GM19372 (cell line): ENCODE data around the gene ARL15.
A peak's percentile ranks its signal among the peaks of the same experiment; 100 is the strongest.
"Not testable (repeated sequence)": the region's sequence is repeated elsewhere in the genome, so short reads cannot be mapped to it uniquely, and the experiment has no call there.

Experiments
- ATAC-seq: cut with Tn5 transposase; IDR thresholded peaks from one replicate; pipeline ENCODE4 v1.9.1; 2021; ENCODE audit warnings: mild to moderate bottlenecking, low read depth, moderate library complexity; ENCODE audit not compliant: unreplicated experiment

ARL15 gene

DNA sequence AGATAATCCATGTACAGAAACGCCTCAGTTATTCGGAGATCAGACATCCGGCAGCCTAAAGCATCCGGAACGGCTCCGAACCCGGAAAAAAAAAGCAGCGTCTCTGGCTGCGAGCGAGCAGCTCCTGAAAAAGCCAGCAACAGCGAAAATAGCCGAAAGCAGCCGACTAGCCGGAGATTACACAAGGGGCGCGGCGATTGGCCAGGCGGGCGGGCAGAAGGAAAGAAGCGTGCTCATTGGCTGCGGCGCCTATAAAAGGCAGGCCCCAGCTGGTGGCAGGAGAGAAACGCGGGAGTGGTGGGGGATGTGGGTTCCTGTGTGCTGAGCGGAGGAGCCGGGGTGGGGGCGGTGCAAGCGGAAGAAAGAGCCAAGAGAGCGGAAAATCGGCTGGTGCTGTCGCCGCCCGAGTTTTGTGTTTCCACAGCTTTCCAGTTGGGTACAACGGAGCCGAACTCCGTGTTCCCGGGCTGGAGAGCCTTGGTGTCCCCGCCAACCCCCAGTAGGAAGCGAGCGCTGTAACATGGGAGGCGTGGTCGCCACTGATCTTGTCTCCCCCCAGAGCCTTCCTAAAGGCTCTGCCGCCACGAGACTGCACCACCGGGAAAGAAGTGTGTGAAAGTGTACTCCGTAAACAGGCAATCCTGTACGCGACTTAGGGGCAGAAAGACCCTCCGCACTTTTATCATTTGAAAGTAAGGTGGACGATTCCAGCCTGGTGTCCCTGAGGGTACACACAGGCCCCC, at the start of gene ARL15:
TSS of gene ARL15 (minus strand) at position 141 of the 743 bp plus-strand sequence.
- ATAC-seq = peak; percentile 91

DNA sequence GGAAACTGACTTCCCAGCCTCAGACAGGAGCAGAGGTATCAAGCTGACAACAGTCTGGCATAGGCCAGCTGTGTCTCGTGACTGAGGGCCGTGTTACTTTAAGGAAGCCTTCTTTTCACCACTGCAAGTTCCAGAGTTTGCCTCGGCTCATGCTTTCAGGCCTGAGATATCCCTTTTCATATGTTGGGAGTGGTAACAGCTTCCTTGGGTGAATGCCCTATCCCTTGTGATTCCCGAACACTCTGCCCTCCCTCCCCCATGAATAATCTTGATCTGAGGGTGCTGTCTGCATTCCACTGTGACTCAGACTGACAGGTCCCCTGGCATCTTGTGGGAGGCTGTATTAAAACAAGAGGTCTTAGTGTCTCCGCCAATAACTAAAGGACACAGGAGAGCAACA, 49.7 kb upstream of the ARL15 start:
- ATAC-seq = no peak

DNA sequence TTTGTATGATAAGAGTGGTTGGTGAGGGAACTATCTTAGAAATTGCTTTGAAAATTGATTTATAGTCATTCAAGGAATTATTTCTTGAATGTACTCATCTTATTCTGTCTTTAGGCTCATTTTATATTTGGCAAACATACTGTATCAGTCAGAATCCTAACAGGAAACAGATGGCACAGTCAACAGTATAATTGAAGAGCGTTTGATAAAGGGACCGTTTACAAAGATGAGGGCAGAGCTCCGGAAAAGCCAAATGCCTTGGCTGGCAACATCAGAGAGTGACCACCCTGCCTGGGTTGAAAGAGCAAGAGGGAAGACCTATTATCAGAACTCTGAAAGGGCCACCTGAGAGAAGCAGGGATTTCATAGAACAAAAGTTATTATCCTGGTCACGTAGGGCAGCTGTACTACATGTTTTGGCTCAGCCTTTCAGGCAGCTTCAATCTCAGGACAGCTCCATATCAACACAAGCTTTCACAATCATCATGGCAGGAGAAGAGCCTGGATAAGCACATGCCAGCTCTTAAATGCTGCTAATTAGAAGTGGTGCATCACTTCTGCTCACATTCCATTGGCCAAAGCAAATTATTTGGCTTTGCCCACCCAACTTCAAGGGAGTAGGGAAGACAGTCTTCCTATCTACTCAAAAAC, 47.2 kb upstream of the ARL15 start:
- ATAC-seq = no peak

GRCh38 chr5:54353933-54354564, 43.7 kb upstream of the ARL15 start:
- ATAC-seq = not testable (repeated sequence)

DNA sequence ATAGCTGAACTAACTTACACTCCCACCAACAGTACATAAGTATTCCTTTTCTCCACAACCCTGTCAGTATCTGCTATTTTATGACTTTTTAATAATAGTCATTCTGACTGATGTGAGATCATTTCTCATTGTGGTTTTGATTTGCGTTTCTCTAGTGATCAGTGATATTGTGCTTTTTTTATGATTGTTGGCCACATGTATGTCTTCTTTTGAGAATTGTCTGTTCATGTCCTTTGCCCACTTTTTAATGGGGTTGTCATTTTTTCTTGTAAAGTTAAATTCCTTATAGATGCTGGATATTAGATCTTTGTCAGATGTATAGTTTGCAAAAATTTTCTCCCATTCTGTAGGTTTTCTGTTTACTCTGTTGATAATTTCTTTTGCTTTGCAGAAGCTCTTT, 42.2 kb upstream of the ARL15 start:
- not testable (repeated sequence) for ATAC-seq

DNA sequence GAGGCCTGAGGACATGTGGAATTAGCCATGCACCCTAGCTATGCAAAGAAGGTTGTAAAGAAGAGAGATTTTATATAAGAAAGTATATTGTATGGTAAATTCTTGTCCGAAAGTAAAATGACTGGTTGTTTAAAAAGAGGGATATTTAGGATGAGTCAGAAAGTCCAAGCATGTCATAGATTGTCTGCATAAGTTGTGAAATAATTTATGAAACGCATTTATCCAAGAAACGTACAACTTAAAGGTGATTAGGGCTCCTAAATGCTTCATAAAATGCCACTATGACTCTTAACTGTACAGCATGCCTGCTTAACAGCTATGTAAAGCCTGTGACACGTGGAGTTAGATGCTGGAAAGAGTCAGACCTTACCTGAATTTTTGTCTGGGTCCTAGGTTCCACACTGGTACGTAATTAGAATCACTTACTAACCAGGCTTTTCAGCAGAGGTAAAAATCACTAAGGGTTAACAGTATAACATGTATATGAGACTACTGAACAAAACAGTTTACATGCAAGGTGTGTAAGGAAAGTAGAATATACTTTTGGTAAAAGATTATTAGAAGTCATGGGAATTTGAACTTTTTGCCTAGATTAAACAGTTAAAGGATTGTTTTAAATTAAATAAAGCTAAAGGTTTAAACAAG, 37.0 kb upstream of the ARL15 start:
- no peak for ATAC-seq

GRCh38 chr5:54344653-54345052, 34.3 kb upstream of the ARL15 start:
- ATAC-seq = no peak

DNA sequence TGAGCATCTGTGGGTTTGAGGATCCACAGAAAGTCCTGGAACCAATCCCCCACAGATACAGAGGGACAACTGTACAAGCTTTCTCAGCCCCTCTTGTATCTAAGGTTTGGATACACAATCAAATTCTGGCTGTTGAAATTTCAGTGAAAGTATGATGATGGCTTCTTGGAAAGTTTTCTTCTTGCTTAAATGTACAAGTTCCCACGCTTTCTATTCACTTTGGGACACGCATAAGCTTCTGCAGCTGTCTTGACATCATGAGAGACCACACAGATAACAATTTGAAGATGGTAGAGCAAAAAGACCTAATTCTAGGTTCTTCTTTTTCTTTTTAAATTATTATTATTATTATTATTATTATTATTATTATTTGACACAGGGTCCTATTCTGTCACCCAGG, 31.6 kb upstream of the ARL15 start:
- no peak for ATAC-seq

DNA sequence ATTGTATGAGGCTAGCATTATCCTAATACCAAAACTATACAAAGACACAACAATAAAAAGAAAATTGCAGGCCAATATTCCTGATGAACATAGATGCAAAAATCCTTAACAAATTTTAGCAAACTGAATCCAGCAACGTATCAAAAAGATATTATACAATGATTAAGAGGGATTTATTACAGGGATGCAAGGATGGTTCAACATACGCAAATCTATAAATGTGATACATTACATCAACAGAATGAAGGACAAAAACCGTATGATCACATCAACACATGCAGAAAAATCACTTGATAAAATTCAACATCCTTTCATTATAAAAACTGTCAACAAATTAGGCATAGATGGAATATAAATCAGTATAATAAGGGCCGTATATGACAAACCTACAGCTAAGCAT, 27.1 kb upstream of the ARL15 start:
- ATAC-seq = no peak

GRCh38 chr5:54332720-54333119, 22.3 kb upstream of the ARL15 start:
- ATAC-seq = no peak

DNA sequence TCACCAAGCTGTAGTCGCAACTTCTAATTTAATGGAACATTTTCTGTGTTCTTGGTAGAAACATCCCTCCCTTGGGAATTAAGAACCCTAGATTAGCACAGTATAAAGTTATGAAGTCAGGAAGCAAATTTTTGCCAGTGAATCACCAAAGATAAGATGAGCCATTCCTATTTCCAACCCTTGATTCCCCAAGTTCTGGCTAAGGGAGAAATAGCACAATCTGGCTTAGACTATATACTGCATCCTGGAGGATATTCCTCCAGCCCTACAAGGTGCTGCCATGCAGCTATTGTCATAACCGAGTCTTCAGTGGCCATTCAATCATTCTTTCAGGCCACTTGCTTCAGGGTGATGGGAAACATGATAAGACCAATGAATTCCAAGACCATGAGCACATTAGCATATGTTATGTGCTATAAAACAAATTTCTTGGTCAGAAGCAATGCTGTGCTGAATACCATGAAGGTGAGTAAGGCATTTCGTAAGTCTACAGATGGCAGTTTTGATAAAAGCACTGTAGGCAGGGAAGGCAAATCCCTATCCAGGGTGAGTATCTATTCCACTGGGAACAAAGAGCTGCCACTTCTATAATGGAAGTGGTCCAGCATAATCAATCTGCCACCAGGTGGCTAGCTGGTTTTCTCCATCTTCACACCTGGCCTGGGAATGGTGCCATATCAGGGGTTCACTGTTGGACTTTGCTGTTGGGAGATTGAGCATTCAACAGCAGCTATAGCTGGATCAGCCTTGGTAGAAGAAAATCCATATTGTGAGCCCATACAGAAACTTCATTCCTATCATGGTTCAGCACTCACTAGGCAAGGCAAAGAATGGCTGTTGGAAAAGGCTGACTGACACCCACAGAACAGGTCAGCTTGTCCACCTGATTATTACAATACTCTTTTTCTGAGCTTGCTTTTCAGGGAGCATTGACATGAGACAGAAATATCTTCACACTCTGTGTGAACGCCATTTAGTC, 19.6 kb upstream of the ARL15 start:
- no peak for ATAC-seq

GRCh38 chr5:54326662-54327270, 16.4 kb upstream of the ARL15 start:
- ATAC-seq = no peak

DNA sequence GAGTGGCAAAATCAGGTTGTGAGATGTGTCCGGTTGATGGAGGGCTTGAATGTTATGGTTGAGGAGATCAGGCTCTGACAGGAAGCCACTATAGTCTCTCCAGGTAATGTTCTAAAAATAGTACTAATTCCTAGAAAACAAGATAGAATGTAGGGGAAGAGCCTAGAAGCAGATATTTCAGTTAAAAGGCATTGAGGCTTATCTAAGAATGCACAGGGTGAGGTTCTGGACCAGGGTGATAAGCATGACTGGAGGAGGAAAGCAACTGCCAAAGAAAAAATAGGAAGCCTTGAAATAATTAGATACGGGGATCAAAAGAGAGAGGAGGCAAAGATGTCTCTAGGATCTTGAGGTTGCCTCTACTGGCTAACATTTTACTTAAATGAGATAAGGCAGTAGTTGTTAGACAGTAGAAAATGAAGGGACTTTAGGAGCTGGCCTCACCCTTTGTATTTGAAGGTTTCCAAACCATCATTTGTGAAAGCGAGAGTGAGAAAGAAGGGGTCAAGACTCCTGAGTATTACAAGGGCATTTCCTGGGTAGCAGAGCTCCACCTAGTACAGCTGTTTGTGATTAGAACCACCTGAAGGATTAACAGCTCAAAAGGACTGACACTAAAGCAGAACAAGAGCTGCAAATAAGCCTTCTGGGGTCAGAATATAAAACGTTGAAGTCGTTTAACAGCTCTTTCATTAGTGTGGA, 15.4 kb upstream of the ARL15 start:
- ATAC-seq = no peak

GRCh38 chr5:54325272-54325609, 14.9 kb upstream of the ARL15 start:
- no peak for ATAC-seq

GRCh38 chr5:54324651-54325271, 14.4 kb upstream of the ARL15 start:
- ATAC-seq = no peak

DNA sequence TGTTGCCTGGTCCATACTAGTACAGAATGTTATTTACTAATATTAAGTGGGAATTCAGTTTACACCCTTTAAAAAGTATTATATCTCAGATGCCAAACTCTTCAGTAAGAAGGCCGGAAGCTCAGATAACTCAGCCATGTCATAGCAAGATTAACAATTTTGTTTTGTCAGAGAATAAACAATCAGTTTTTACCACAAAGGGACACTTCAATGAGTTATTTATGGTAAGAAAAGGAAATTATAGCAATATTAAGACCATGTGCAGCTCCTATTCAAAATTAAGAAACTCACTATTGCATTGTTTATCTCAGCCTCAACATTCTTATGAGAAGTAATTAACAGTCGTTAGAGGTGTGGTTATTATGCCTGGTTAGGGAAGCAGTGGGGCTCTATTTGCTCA, 13.1 kb upstream of the ARL15 start:
- ATAC-seq = no peak

DNA sequence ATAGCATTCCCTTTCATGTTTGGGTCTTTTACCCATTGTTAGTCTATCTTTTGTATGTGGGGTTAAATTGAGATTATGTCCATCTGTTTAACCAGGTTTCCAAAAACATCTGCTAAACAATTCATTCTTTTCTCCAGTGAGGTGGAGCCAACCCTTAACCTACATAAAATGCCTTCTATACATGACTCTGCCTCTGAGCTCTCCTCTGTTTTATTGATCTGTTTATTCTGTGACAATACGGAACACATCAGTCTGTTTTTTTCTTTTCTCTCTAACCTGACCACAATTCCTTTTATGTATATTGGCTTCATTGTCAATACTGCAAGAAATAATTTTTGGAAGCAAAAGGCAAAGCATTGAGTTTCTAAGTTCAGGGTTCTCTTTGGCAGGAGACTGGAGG, 9.9 kb upstream of the ARL15 start:
- no peak for ATAC-seq

GRCh38 chr5:54317511-54318260, 7.3 kb upstream of the ARL15 start:
- no peak for ATAC-seq
